Bronchial epithelial cell (primary cell): Measurements from ENCODE around the gene ZBTB11. TPM values are rescaled to one million over a fixed set of nuclear protein-coding genes. Genes with fewer than 3 reads are reported as not detected.

Source experiments
- DNase-seq: peaks from one replicate; pipeline ENCODE4 v3.0.0-alpha.2; 2010; ENCODE audit warnings: low read depth
- FAIRE-seq: peaks from 2 replicates; lab custom pipeline; 2011; peaks lifted over from hg19 to GRCh38; lab: Jason Lieb, UNC
- H3K27me3 ChIP-seq: 2 replicates; pipeline ENCODE4 v1.5.1; 2011; ENCODE audit warnings: low read length; ENCODE audit not compliant: control insufficient read depth, insufficient read depth
- H3K36me3 ChIP-seq: 2 replicates; pipeline ENCODE4 v1.5.1; 2011; ENCODE audit warnings: low read length; ENCODE audit not compliant: control insufficient read depth, insufficient read depth
- H3K4me3 ChIP-seq: 2 replicates; pipeline ENCODE4 v1.5.1; 2011; ENCODE audit warnings: mild to moderate bottlenecking, low read depth, low read length, control low read depth
- total RNA-seq: library from RNA; depleted of rRNA; stranded (reverse); fragments of >200 nt; gene quantifications from 2 replicates; pipeline ENCODE4 v1.2.1, GENCODE V29; 2014
- TF ChIP-seq, protein P1 (sequence below): IDR thresholded peaks from 2 replicates; pipeline ENCODE4 v1.5.1; 2011; ENCODE audit warnings: mild to moderate bottlenecking, moderate library complexity, low read length, control low read depth, inconsistent platforms; ENCODE audit not compliant: insufficient read depth, severe bottlenecking

ZBTB11 gene
- total RNA-seq, 1 donor from 2014 or later, result 34.2 TPM

DNA sequence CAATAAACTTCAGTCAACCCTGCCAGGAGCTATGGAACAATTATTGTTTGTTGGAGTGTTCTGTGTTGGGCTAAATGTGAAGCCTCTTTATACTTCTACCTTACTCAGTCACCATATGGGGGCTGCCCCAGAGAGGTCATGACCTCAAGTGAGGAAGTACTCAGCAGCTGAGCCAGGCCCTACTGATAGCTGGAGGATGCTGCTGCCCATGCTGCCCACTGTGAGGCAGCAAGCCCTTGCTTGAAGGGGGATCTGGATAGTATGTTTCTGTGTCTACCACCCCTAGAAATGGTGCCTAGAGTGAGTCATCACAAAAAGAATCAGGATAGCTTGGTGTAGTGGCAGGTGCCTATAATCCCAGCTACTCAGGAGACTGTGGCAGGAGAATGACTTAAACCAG is 14.0 kb upstream of the ZBTB11 start:
- FAIRE-seq (no peak), DNase-seq (no peak)
- no peak overlapping the region for H3K4me3 ChIP-seq
- no peaks in the 10 kb centered on the region for H3K36me3 ChIP-seq
- H3K27me3 ChIP-seq, result no peaks in the 10 kb centered on the region
- TF ChIP-seq, protein P1, sequence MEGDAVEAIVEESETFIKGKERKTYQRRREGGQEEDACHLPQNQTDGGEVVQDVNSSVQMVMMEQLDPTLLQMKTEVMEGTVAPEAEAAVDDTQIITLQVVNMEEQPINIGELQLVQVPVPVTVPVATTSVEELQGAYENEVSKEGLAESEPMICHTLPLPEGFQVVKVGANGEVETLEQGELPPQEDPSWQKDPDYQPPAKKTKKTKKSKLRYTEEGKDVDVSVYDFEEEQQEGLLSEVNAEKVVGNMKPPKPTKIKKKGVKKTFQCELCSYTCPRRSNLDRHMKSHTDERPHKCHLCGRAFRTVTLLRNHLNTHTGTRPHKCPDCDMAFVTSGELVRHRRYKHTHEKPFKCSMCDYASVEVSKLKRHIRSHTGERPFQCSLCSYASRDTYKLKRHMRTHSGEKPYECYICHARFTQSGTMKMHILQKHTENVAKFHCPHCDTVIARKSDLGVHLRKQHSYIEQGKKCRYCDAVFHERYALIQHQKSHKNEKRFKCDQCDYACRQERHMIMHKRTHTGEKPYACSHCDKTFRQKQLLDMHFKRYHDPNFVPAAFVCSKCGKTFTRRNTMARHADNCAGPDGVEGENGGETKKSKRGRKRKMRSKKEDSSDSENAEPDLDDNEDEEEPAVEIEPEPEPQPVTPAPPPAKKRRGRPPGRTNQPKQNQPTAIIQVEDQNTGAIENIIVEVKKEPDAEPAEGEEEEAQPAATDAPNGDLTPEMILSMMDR, result no peak

DNA sequence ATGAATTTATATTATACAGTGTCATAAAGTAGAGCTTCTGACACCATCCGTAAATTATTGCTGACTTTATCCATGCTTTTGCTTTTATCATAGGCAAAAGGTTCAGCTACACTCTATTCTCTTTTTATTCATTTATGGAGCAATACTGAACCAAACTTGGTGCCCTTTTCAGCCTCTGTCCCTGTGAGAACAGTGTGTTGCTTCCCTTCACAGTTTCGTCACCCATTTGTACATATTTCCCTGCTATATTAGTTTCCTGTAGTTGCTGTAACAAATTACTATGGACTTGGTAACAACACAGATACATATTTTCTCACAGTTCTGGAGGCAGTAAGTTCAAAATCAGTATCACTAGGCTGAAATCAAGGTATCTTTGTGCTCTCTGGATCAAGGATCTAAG is 12.4 kb upstream of the ZBTB11 start:
- no peak for FAIRE-seq
- TF ChIP-seq, protein P1, result no peak

GRCh38 chr3:101687142-101687931 is 10.4 kb upstream of the ZBTB11 start:
- Histone ChIP-seq H3K27me3 (no peaks in the 10 kb centered on the region), H3K4me3 (peak overlapping the region; percentile 7), H3K36me3 (peaks cover 3% of the 10 kb centered on the region)
- FAIRE-seq (no peak), DNase-seq (peak; percentile 32)
- TF ChIP-seq, protein P1, result no peak

More for the DNA sequence above, 12.4 kb upstream of the ZBTB11 start:
- no peak overlapping the region for H3K4me3 ChIP-seq
- no peaks in the 10 kb centered on the region for H3K27me3 ChIP-seq
- no peak for DNase-seq
- peaks cover 1% of the 10 kb centered on the region for H3K36me3 ChIP-seq

DNA sequence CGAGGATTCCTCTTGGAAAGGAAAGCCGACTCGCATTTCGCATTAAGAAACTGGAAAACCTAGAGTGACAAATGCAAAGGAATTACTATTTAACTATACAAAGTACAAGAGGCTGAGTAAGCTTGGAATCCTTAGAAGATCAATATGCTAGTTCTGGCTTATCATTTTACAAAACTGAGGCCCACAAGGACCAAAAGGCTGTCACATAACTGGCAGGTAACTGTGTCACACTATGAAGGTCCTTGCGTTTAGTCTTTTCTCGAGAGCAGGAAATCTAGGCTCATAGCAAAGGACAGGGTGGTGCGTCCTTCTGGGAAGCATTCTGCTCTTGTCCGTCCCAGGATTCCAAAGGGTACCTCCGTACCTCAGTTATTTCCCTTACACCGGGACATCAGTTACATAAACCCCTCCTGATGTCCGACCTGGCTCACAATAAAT is 9.0 kb upstream of the ZBTB11 start:
- Histone ChIP-seq H3K27me3 (no peaks in the 10 kb centered on the region), H3K36me3 (peaks cover 5% of the 10 kb centered on the region), H3K4me3 (peak overlapping the region; percentile 57)
- TF ChIP-seq, protein P1, result no peak
- FAIRE-seq (no peak), DNase-seq (peak; percentile 25)

- DNase-seq (peak; percentile 44), FAIRE-seq (no peak)
- Histone ChIP-seq H3K36me3 (peaks cover 5% of the 10 kb centered on the region), H3K4me3 (peak overlapping the region; percentile 57), H3K27me3 (no peaks in the 10 kb centered on the region)
- TF ChIP-seq, protein P1, result no peak
These were observed 8.1 kb upstream of the ZBTB11 start for GRCh38 chr3:101685050-101685400.
